Lower leg skin (tissue), 3 donors: Measurements from ENCODE around the gene CHCHD5.

ENCODE experiments used
- CTCF ChIP-seq, 3 donors: fragments of 450-650 bp; IDR thresholded peaks; one replicate each; pipeline ENCODE4 v1.5.1; 2016; ENCODE audit warnings: antibody characterized with exemption in 3 of 3, mild to moderate bottlenecking in 3 of 3, moderate library complexity in 2 of 3
- POLR2A ChIP-seq, 2 donors: fragments of 450-650 bp; IDR thresholded peaks; one replicate each; pipeline ENCODE4 v1.6.1; 2016 to 2017; ENCODE audit warnings: antibody characterized with exemption in 2 of 2, mild to moderate bottlenecking in 1 of 2, moderate library complexity in 1 of 2

GRCh38 chr2:112577756-112578155 lies 6.7 kb upstream of the CHCHD5 start:
- no peak for TF ChIP-seq CTCF (IDR thresholded peaks at IDR 0.05)
- no peak for TF ChIP-seq POLR2A (IDR thresholded peaks at IDR 0.05)
